Suprapubic skin (tissue), 4 donors: ENCODE measurements around the gene RNF141. TPM values are rescaled to one million over a fixed set of nuclear protein-coding genes. Genes with fewer than 3 reads are reported as not detected.
A peak's percentile ranks its signal among the peaks of the same experiment; 100 is the strongest.

Experiments used
- DNase-seq, 2 donors: peaks; one replicate each; pipeline ENCODE4 v3.0.0-alpha.2; 2019; ENCODE audit warnings: low spot score in 2 of 2
- H3K27ac ChIP-seq: fragments of 200-600 bp; sonication (generic); one replicate; pipeline ENCODE4 v1.5.1; 2019
- H3K27me3 ChIP-seq: fragments of 200-600 bp; sonication (generic); one replicate; pipeline ENCODE4 v1.5.1; 2019
- H3K36me3 ChIP-seq: fragments of 200-600 bp; sonication (generic); one replicate; pipeline ENCODE4 v1.5.1; 2019
- H3K4me1 ChIP-seq: fragments of 200-600 bp; sonication (generic); one replicate; pipeline ENCODE4 v1.5.1; 2019
- H3K4me3 ChIP-seq: fragments of 200-600 bp; sonication (generic); one replicate; pipeline ENCODE4 v1.5.1; 2019; ENCODE audit warnings: mild to moderate bottlenecking
- H3K9me3 ChIP-seq: fragments of 200-600 bp; sonication (generic); one replicate; pipeline ENCODE4 v1.5.1; 2019
- EP300 ChIP-seq: sonication (generic); formaldehyde crosslinking; IDR thresholded peaks from one replicate; pipeline ENCODE4 v1.6.1; 2017; ENCODE audit warnings: antibody characterized with exemption
- POLR2A ChIP-seq, 2 donors: fragments of 450-650 bp; IDR thresholded peaks; one replicate each; pipeline ENCODE4 v1.6.1; 2017; ENCODE audit warnings: antibody characterized with exemption in 2 of 2, mild to moderate bottlenecking in 2 of 2, moderate library complexity in 2 of 2
- POLR2AphosphoS5 ChIP-seq, 3 donors: sonication (generic); formaldehyde crosslinking; IDR thresholded peaks; one replicate each; pipeline ENCODE4 v1.6.1; 2017; ENCODE audit warnings: antibody characterized with exemption in 3 of 3
- WGBS: methylation state at CpG from one replicate; pipeline ENCODE4 v1.1.5; 2018; 5-methylcytosine and 5-hydroxymethylcytosine counted together
- total RNA-seq, 4 donors: library from RNA; depleted of rRNA; stranded (reverse); fragments of >200 nt; gene quantifications; one replicate each; pipeline ENCODE4 v1.1.0, GENCODE V29; 2016
- TF ChIP-seq, protein P1 (sequence below), 2 donors: fragments of 200-600 bp in 1 of 2; fragments of 450-650 bp in 1 of 2; sonication (generic) in 1 of 2; IDR thresholded peaks; one replicate each; pipeline ENCODE4 v1.5.1; 2016 to 2019; ENCODE audit warnings: antibody characterized with exemption in 2 of 2, mild to moderate bottlenecking in 1 of 2, moderate library complexity in 1 of 2

Gene RNF141, protein sequence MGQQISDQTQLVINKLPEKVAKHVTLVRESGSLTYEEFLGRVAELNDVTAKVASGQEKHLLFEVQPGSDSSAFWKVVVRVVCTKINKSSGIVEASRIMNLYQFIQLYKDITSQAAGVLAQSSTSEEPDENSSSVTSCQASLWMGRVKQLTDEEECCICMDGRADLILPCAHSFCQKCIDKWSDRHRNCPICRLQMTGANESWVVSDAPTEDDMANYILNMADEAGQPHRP
- 10 to 100 TPM; 68.2 to 83.4 (median 73.7) TPM for total RNA-seq

DNA sequence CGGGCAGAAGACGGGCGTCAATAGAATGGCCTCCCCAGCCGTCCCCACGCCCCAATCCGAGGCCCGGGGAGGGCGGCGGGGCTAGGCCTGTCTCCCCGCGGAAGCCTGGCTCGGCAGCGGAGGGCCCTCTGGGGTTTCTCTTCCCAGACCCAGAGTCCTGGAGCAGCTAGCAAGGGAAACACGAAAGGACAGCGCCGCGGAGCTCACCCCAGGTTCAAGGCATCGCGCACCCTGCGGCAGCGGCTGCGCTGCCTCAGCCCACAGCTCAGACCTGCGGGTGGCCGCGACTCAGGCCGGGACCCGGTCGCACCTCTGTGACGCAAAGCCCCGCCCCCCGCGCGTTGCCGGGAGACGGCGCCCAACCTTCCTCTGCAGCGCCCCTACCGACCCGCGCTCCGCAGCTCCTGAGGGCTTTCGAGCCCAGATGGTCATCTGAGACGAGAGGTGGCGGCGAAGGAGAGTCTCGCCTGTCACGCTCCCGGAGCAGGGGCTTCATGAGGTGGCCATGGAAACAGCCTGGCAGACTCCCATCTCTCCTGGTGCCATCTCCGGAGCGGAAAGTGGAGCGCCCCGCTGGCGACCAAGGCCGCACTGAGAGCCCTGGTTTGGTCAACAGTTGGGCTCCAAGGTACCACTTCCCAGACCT lies at the start of gene RNF141:
TSS of gene RNF141 (minus strand) at position 273 of the 646 bp plus-strand sequence. CDS start 7,029 bp downstream, outside the sequence.
- TF ChIP-seq, protein P1, sequence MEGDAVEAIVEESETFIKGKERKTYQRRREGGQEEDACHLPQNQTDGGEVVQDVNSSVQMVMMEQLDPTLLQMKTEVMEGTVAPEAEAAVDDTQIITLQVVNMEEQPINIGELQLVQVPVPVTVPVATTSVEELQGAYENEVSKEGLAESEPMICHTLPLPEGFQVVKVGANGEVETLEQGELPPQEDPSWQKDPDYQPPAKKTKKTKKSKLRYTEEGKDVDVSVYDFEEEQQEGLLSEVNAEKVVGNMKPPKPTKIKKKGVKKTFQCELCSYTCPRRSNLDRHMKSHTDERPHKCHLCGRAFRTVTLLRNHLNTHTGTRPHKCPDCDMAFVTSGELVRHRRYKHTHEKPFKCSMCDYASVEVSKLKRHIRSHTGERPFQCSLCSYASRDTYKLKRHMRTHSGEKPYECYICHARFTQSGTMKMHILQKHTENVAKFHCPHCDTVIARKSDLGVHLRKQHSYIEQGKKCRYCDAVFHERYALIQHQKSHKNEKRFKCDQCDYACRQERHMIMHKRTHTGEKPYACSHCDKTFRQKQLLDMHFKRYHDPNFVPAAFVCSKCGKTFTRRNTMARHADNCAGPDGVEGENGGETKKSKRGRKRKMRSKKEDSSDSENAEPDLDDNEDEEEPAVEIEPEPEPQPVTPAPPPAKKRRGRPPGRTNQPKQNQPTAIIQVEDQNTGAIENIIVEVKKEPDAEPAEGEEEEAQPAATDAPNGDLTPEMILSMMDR (IDR thresholded peaks at IDR 0.05): peak; percentile 63 to 93
- TF ChIP-seq POLR2AphosphoS5 (IDR thresholded peaks at IDR 0.05) (peak; percentile 72 to 97 (median 78)), EP300 (no peak), POLR2A (IDR thresholded peaks at IDR 0.05) (peak; percentile 75 to 90)
- 0% methylated on average over 6 of the region's 54 CpGs for WGBS
- peak; percentile 96 to 97 for DNase-seq
- Histone ChIP-seq H3K4me1 (peaks cover 37% of the 10 kb centered on the region), H3K9me3 (no peaks in the 10 kb centered on the region), H3K27me3 (no peaks in the 10 kb centered on the region), H3K36me3 (no peaks in the 10 kb centered on the region), H3K4me3 (peak within 1 kb of the TSS; percentile 98), H3K27ac (peak within 1 kb of the TSS; percentile 94)

DNA sequence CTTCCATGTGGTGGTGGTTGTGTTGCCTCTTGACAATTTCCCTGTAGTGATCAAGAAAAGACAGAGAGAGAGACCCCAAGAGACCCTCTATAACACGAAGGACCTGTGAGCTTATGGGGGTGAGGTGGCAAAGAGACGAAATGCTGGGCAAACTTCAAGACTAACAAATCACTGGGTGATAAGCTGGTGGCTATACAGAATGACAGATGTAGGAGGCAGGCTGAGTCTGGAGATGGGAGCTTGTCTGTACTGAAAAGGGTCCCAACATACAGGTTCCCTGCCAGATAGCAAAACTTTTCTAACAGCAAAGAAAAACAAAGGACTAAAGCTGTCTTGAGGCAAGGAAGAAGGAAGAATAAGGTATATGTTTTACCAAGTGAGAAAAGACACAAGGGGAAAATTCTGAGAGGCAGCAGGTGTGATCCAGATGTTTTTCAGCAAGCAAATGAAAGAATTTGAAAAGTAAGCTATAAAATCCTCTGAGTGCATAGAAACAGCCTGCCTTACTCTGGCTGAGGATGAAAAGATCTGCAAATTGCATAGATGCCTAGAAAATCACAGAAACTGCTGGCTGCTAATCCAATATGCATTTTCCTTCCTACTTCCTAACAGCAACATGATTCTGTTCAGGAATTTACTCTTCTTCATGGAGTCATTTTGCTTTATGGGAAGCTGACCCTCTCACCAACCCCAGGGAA lies 49.4 kb upstream of the RNF141 start:
- Histone ChIP-seq H3K36me3 (no peaks in the 10 kb centered on the region), H3K27me3 (no peaks in the 10 kb centered on the region), H3K9me3 (no peaks in the 10 kb centered on the region), H3K27ac (no peak overlapping the region), H3K4me3 (no peak overlapping the region), H3K4me1 (peaks cover 24% of the 10 kb centered on the region)
- DNase-seq: no peak
- WGBS: 71% methylated on average over 2 of the region's 2 CpGs
- no peak for TF ChIP-seq POLR2AphosphoS5 (IDR thresholded peaks at IDR 0.05)
- TF ChIP-seq POLR2A (IDR thresholded peaks at IDR 0.05): no peak
- TF ChIP-seq, protein P1 (IDR thresholded peaks at IDR 0.05): no peak
- TF ChIP-seq EP300: no peak

DNA sequence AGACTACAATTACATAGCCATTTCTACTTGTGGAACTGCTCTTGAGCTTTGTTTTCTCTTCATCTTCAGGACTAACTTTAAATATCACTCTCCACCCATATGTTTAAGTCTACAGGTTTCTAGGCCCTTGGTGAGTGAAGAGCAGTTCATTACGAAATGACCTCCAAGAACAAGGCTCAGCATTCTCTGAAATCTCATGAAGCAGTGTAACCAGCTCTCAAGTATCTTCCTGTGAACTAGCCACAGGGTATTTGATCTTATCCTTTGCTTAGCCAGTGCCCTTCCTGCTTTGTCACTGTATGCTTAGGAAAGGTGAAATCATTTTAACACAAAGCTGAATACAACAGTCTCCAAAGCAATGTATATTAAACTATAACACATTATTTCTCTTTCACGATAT lies 47.9 kb upstream of the RNF141 start:
- no peak for TF ChIP-seq POLR2A (IDR thresholded peaks at IDR 0.05)
- TF ChIP-seq EP300: no peak
- TF ChIP-seq, protein P1 (IDR thresholded peaks at IDR 0.05): no peak
- no peak for TF ChIP-seq POLR2AphosphoS5 (IDR thresholded peaks at IDR 0.05)
- H3K27me3 ChIP-seq: no peaks in the 10 kb centered on the region
- H3K4me1 ChIP-seq: peaks cover 25% of the 10 kb centered on the region
- H3K36me3 ChIP-seq: no peaks in the 10 kb centered on the region
- peak overlapping the region; percentile 20 for H3K27ac ChIP-seq
- whole genome bisulfite sequencing: 89% methylated on average over 2 of the region's 2 CpGs
- H3K4me3 ChIP-seq: no peak overlapping the region
- no peak for DNase-seq
- H3K9me3 ChIP-seq: no peaks in the 10 kb centered on the region

DNA sequence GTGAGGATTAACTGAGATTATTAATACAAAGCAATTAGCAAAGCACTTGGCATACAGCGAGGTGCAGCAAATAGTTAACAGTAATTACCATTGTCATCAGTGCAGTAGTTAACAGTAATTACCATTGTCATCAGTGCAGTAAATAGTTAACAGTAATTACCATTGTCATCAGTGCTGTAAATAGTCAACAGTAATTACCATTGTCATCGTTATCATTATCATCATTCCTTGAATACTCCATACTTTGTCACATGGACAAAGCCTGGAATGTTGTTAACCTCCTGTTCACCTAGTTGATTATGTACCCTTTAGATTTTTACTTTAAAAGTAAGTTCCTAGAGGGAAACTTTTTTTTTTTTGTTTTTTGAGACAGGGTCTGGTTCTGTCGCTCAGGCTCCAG lies 47.0 kb upstream of the RNF141 start:
- Histone ChIP-seq H3K4me3 (no peak overlapping the region), H3K27ac (no peak overlapping the region), H3K4me1 (peaks cover 26% of the 10 kb centered on the region), H3K27me3 (no peaks in the 10 kb centered on the region), H3K36me3 (no peaks in the 10 kb centered on the region), H3K9me3 (no peaks in the 10 kb centered on the region)
- no peak for DNase-seq
- no peak for TF ChIP-seq POLR2A (IDR thresholded peaks at IDR 0.05)
- no peak for TF ChIP-seq EP300
- no peak for TF ChIP-seq POLR2AphosphoS5 (IDR thresholded peaks at IDR 0.05)
- TF ChIP-seq, protein P1 (IDR thresholded peaks at IDR 0.05): no peak
- 89% methylated on average over 3 of the region's 3 CpGs for WGBS

DNA sequence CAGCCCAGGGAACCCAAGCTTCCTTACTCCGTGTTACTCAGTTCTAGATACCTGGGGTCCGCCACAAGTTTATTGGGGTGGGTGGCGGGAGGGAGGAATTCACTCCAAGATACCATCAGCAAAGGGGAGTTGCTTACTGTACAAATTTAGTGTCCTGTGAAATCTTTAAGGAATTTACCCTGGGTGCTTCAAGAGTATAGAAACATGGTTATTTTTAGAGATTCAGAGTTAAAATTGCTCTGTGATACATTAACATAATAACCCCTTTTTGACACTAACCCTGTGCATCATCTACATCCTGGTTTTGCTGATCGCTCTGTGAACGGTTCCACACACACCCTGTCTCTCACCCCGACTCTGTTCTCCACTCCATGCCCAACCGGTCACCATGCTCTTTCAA lies 46.4 kb upstream of the RNF141 start:
- Histone ChIP-seq H3K9me3 (no peaks in the 10 kb centered on the region), H3K4me3 (no peak overlapping the region), H3K4me1 (peaks cover 21% of the 10 kb centered on the region), H3K27ac (no peak overlapping the region), H3K36me3 (no peaks in the 10 kb centered on the region), H3K27me3 (no peaks in the 10 kb centered on the region)
- 79% methylated on average over 7 of the region's 7 CpGs for WGBS
- DNase-seq: no peak
- TF ChIP-seq POLR2AphosphoS5 (IDR thresholded peaks at IDR 0.05) (no peak), EP300 (no peak), POLR2A (IDR thresholded peaks at IDR 0.05) (no peak)
- TF ChIP-seq, protein P1 (IDR thresholded peaks at IDR 0.05): no peak
